HG03575 (cell line): ENCODE results near the gene NCAM1.

Experiments used
- ATAC-seq: cut with Tn5 transposase; IDR thresholded peaks from one replicate; pipeline ENCODE4 v1.9.1; 2021; ENCODE audit not compliant: unreplicated experiment, insufficient number of reproducible peaks, low FRiP score; ENCODE audit errors: extremely low read depth

The NCAM1 gene

DNA sequence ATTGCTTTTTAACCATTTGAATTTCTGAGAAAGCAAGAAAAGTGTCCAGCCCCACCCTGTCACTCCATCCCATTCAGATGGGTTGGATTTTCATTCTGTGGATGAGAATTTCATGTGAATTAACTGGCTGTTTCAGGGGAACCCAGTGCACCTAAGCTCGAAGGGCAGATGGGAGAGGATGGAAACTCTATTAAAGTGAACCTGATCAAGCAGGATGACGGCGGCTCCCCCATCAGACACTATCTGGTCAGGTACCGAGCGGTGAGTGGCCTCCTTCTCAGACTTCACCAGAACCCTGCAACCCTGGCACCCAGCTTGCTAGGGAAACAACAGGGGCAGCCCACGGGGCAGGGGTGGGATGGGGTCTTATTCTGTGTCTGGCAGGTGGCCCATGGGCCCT lies 294.5 kb downstream of the NCAM1 start:
- ATAC-seq = no peak

DNA sequence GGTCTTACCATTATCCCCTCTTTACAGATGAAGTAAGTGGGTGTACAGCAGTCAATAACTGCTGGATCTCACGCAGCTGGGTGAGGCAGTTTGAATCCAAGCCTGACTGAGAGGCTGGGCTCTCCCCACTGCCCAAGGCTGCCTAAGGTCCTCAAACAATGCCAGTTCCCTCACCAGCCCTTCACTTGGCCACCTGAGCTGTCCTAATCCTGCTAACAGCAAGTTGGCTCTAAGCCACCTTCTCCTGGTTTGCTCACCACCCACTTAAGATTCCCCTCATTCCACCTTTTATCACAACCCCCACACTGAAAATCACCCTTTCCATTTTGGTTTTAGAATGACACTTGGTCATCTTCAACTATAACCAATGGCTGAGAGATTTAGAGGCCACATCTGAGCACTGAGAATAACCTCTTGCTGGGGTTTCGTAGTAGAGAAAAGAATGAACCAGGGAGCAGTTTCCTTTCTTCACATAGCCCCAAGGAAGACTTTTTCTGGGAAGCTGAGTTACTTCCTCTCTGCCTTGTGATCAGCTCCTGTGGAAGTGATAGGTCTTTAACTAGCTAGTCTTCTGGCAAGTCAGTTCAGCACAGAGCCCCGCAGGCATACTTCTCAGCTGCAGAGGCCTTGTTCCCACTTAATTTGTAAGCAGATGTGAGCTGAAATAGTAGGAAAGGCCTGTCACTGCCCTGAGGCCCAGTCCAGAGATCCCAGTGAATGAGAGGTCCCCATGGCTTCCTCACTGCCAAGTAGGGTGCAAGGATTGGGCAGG lies 295.4 kb downstream of the NCAM1 start:
- no peak for ATAC-seq

DNA sequence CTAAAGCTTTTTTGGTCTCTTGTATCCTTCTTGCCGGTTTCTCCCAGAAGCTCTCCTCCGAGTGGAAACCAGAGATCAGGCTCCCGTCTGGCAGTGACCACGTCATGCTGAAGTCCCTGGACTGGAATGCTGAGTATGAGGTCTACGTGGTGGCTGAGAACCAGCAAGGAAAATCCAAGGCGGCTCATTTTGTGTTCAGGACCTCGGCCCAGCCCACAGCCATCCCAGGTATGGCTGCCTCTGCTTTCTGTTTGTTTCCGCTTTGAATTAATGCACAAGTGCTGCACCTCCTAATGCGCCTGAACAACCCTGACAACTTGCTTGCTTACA lies 298.8 kb downstream of the NCAM1 start:
- ATAC-seq = no peak

DNA sequence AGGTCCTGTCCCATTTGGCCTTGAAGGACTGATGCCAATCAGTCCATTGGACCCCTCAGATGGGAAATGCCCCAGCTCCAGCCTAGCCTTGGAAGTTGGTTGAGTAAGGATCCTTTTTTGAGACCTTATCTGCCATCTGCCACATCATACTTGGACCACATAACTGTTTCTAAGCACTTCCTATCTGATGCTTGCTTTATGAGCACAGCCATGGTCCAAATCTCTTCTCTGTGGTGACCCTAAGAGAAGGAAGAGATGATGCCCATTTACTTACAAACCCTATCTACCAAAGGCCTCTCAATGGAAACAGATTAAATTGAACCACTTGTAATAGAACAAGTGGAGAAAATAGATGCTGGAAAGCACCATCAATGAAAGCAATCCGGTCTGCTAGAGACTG lies 299.3 kb downstream of the NCAM1 start:
- ATAC-seq = no peak

DNA sequence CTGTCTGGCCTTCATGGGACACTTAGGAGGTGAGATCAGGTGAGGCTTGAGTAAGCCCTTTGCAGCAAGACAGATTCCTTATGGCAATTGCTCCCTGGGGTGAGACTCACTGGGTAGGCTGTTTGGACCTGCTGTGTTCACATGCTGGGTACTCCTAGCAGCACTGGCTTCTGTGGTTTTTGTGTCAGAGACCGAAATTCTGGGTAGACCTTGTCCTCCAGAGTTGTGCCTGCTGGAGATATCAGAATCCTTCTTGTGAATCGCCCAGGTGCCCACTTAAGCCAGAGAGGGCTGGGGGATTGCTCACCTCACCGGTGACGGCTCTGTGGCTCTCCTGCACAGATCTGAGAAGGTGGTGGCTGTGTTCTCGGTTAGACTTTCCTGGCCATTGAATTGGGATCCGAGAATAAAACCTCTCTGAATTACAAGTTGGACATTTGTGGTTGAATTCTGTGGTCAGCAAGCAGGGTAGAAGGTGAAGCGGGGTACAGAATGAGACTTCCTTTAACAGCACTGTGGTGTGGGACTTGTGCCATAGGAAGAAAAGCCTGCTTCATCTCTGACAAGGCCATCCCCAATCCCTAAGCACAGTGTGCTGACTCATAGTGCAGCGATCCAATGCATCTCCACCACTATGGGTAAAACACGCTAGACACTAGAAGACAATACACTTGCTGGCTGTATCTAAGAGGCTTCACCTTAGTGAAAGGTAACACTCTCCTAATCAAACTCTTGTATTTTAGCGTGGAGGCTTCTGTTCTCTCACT lies 300.7 kb downstream of the NCAM1 start:
- ATAC-seq = no peak

DNA sequence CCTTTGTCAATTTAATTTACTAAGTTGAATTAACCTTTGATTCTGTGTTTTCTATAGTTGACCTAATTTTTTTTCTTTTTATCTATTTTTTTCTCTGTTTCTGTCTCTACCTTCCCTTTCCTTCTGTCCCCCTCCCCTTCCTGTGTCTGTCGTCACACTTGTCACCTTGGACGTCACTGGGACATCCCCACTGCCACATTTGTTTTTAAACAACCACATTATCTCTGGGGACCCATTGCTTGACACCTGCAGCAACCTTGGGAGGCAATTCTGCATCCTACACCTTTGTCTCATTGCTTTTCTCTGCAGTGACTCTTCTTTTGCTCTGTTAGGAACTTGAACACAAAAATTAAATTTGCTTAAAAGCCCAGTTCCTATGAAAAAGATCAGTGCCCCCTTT lies 301.4 kb downstream of the NCAM1 start:
- ATAC-seq = no peak

DNA sequence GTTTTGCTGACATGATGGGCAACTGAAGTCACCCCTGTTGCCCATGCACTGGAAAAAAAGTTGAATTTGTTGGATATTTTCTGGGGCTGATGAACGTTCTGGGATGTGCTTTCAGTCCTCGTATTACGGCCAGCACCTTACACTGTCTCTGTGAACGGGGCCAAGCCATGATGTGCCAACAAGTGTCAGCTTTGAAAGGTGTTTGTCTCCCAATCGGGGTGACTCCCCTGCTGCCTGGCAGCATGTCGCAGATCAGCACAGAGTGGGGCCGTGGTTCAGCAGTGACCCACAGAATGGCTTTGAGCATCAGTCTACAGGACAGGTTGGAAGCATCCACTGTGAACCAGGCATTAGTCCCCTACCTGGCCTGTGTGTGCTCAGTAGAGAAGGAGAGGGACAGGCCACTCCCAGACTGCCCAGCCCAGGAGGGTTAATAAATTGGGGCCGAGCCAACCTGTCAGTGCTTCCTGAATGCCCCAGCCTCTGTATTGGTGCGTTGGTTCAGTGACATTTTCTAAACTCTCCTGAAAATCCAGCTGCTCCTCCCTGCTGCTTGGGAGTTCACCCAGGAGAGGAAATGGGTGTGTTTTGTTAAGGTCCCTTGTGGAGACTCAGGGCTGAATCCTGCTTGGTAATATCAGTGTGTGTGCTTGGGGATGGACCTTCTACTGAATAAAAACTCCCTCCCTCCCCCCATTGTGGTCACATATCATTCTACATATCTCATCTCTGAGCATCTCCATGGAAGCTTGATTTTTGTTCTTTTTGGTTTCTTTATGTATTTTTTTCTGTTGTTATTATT lies 302.4 kb downstream of the NCAM1 start:
- ATAC-seq = no peak

DNA sequence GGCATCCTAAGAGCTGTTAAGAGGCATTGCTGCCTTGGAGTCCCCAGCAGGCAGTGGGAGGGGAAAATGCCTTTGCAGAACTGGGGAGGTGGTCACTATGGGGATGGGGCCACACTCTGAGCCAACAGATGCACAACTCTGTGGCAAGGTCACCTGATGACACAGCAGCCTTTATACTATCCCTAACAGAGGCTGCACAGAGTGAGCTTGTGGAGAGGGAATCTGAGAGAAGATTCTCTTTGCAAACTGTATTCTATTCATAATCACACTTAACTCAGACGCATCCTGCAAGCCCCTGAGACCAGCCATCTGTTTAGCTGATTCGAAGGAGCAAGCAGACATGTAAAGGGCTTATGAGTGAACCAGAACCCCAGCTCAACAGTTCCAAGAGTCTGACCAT lies 304.1 kb downstream of the NCAM1 start:
- no peak for ATAC-seq

DNA sequence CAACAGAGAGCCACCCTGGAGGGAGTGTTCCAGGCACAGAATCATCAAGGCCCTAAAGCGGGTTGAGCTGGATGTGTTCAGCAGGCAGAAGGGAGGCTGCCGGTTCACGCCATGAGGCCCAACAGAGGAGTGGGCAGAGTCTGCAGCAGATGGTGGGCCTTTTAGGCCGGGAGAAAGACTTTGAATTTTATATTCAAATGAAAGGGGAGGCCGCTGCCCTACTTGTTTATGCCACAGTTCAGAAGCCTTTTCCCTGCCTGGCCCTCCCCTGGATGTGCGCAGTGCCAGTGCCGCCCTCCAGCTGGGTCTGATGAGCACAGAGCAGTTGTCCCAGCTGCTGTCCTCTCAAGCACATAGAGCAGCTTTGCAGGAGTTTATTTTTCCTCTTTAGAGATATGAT lies 306.3 kb downstream of the NCAM1 start:
- no peak for ATAC-seq

DNA sequence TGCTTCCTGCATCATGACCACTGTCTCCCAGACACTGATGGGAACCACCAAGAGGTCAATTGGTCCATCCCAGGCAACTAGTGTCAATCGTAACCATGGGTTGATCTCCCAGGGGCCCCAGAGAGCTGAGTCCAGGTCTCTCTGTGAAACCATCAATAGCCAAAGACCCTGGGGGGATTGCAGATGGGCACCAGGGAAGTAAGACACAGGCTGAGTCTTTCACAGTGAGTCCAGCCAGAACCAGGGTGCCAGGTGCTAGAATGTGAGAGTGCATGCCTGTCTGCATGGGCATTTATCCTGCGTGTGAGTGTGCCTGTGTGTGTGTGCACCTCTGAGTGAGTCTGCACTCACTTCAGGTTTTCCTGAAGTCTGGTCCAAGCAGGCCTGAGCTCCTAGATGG lies 307.9 kb downstream of the NCAM1 start:
- ATAC-seq = no peak

DNA sequence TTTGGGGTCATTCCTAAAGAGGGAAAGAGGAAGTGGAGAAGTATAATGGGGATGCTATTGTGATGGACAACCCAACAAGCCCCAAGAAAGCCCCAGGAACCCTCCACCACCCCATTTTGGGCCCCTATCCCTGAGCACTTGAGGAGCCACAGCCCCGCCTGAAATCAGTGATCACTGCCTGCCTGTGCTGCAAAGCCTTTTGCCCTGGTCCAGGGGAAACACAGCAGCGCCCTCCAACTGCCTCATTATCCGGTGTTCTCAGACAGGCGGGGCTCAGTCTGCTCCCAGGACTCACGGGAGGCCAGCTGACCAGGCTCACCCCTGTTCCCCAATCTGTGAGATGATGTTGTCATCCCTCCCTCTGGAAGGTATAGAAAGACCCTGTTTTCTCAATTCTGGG lies 308.4 kb downstream of the NCAM1 start:
- no peak for ATAC-seq

DNA sequence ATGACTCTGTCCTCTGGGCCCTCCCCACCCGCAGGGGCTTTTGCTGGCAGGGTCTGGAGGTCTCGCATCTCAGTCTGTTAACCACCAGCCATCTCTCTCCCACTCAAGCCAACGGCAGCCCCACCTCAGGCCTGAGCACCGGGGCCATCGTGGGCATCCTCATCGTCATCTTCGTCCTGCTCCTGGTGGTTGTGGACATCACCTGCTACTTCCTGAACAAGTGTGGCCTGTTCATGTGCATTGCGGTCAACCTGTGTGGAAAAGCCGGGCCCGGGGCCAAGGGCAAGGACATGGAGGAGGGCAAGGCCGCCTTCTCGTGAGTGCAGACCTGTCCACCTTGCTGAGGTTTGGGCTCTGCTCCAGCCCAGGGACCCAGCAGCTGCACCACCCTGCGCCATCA lies 308.9 kb downstream of the NCAM1 start:
- no peak for ATAC-seq

DNA sequence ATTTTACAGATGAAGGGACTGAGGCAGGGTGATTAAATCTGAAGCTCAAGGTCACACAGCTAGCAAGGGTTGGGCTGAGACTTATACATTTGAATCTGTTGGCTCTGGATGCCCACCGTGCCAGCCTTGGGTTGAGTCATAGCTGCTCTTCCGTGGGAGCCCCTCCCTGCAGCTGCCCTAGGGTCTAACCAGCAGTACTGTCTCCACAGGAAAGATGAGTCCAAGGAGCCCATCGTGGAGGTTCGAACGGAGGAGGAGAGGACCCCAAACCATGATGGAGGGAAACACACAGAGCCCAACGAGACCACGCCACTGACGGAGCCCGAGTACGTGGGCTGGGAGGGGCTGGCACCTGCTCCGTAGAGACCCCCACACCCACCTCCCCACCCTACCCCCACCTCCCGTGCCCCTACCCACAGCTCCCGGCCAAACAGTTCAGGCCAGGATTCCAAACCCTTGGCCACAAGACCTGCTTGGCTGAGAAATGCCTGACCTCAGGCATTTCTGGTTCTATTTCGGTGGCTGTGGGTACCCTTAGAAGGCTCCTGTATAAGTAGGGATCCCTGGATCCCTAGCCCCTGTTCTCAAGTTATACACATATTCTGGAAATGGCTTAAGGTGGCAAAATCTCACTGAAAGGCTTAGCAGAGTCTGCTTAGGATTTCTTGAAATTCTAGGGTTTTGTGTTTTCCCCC lies 310.5 kb downstream of the NCAM1 start:
- ATAC-seq = no peak

DNA sequence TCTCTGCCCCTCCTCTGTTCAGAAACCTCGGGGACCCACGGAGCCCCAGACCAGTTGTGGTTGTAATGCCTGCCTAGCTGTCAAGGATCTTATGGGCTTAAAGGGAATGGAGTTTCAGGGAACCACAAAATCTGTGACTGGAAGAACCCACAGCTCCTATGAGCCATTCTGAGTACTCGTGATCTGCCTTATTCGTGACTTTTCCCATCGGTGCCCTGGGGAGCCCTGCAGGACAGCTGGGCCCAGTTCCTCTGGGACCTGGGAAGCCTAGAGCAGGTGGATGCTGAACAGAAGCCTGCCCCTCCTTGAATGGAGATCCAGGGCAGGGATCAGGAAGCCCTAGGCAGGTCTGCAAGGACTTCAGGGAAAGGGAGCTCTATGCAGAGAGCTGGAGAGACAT lies 311.1 kb downstream of the NCAM1 start:
- ATAC-seq = no peak

DNA sequence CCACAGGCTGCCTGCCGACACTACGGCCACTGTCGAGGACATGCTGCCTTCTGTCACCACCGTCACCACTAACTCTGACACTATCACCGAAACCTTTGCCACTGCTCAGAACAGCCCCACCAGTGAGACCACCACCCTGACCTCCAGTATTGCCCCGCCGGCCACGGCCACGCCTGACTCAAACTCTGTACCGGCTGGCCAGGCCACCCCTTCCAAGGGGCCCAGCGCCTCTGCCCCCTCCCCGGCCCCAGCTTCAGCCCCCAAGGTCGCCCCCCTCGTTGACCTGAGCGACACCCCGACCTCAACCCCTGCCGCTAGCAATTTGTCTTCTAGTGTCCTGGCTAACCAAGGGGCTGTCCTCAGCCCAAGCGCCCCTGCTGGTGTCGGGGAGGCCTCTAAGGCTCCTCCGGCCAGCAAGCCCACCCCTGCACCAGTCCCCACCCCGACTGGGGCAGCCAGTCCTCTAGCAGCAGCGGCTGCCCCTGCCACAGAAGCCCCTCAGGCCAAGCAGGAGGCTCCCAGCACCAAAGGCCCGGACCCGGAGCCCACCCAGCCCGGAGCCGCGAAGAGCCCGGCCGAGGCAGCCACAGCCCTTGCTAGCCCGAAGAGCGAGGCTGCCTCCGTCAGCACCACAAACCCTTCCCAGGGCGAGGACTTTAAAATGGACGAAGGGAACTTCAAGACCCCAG lies 311.9 kb downstream of the NCAM1 start:
- no peak for ATAC-seq

DNA sequence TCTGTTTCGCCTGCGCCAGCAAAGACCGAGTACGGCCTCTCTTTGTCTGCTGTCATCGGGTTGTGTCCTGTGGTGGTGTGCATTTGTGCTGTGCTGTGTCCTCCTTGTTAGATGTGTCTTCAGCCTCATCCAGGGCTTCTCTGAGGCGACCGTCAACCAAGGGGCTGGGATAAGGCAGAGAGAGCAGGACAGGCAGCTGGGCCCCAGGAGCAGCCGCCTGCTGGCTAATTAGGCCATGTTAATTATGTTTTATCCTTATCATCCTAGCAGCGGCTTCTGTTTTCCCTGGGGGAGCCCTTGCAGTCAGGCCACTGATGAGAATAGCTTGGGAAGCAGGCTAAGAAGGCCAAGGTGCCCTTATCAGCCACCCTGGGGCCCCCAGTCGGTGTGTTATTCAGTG lies 312.5 kb downstream of the NCAM1 start:
- no peak for ATAC-seq

DNA sequence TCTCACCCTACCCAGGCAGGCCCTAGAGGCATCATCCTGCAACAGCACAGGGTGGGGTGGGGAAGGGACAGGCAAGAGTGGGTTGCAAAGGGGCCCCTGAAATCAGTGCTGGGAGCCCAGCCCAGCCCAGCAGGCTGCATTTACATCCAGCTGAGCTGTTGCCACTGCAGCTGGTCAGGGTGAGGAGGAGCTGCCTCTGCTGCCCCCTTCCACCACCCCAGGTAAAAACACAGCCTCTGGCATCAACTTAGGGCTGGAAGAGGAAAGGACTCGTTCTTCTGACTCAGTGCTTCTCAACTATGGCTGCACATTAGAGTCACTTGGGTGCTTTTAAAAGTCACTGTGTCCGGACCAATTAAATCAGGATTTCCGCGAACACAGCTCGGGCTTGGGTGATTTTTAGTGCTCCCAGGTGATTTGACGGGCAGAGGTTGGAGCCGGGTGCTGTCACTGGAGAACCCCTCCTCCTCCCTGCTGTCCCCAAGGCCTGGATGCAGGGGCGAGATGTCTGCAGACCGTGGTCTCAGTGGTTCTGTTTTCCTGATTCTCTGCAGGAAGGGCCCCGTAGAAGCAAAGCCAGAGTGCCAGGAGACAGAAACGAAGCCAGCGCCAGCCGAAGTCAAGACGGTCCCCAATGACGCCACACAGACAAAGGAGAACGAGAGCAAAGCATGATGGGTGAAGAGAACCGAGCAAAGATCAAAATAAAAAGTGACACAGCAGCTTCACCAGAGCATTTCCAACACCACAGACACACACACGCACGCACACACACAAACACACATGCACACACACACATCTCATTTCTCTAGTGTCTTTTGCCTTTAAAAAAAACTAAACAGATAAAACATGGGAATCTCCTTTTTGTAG lies 313.7 kb downstream of the NCAM1 start:
- no peak for ATAC-seq

DNA sequence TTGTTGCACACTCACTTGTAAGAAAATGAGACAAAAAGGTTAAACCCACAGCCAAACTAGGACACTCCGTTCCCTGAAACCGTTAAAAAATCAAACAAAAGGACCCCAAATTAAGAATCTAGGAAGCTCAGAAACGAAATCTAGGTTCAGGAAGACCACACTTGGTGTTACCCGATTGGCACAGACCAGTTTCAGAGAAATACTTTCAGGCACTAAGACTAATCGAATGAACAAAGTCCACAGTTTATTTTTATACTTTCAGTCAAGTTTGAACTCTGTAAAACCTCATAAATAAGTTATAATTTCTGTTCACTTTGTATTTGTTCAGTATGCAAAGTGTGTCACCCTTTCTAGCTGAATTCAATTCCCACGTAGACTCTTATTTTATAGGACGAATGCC lies 314.4 kb downstream of the NCAM1 start:
- no peak for ATAC-seq
